ENCODE measurements around the gene TFDP2. TPM values are rescaled to one million over a fixed set of nuclear protein-coding genes. Genes with fewer than 3 reads are reported as not detected.
A peak's percentile ranks its signal among the peaks of the same experiment; 100 is the strongest.
"Not testable (repeated sequence)": the region's sequence is repeated elsewhere in the genome, so short reads cannot be mapped to it uniquely, and the experiment has no call there.

Gene TFDP2
- total RNA-seq, 1 experiment from 2014 or later = 48.2 TPM

DNA sequence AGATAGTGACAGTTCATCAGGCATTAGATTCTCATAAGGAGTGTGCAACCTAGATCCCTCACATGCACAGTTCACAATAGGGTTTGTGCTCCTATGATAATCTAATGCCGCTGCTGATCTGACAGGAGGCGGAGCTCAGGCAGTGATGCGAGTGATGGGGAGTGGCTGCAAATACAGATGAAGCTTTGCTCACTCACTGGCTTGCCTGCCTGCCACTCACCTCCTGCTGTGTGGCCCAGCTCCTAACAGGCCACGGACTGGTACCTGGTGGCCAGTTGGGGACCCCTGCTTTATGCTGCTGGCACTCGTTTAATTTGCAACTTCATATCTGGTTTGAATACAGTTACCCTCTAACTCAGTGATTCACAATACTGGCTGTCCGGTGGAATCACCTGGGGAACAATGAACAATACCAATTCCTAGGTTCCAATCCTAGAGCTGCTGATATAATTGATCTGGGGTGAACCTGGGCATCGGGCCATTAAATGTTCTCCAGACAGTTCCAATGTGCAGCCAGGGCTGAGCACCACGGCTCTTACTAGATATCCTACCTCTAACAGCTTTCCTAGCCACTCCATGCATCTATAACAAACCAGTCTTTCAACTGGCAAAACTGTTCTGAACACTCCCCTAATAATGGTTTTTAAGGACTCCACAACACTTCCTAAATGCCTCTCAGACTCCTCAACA is 141.5 kb downstream of the TFDP2 start:
- TF ChIP-seq, protein P1, sequence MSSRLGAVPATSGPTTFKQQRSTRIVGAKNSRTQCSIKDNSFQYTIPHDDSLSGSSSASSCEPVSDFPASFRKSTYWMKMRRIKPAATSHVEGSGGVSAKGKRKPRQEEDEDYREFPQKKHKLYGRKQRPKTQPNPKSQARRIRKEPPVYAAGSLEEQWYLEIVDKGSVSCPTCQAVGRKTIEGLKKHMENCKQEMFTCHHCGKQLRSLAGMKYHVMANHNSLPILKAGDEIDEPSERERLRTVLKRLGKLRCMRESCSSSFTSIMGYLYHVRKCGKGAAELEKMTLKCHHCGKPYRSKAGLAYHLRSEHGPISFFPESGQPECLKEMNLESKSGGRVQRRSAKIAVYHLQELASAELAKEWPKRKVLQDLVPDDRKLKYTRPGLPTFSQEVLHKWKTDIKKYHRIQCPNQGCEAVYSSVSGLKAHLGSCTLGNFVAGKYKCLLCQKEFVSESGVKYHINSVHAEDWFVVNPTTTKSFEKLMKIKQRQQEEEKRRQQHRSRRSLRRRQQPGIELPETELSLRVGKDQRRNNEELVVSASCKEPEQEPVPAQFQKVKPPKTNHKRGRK (CRISPR knock-in tag; IDR thresholded peaks at IDR 0.05; ENCODE audit: borderline replicate concordance) = no peak
- TF ChIP-seq NFYB (CRISPR knock-in tag; conservative IDR thresholded peaks at IDR 0.05; ENCODE audit: low read depth) = peak; percentile 40
- DNase-seq (ENCODE audit: low spot score) (no peak), ATAC-seq (peak; percentile 48; the same call in 1 of the 2 replicates)
- Mint-ChIP-seq H3K36me3 (peaks cover 15% of the 10 kb centered on the region), H3K4me3 (no peak overlapping the region), H3K27ac (peak overlapping the region; percentile 4), H3K9me3 (no peaks in the 10 kb centered on the region), H3K27me3 (ENCODE audit: low read depth) (no peaks in the 10 kb centered on the region), H3K4me1 (0 out of 2 replicates have a peak, but pooled peaks cover 4% of the 10 kb centered on the region)
- CTCF ChIA-PET = interaction anchor here (0.5 kb wide), 1 partner anchor 855 kb away, joined by 3 read pairs; no protein-coding TSS in a partner anchor
- POLR2A ChIA-PET = no interaction called here

DNA sequence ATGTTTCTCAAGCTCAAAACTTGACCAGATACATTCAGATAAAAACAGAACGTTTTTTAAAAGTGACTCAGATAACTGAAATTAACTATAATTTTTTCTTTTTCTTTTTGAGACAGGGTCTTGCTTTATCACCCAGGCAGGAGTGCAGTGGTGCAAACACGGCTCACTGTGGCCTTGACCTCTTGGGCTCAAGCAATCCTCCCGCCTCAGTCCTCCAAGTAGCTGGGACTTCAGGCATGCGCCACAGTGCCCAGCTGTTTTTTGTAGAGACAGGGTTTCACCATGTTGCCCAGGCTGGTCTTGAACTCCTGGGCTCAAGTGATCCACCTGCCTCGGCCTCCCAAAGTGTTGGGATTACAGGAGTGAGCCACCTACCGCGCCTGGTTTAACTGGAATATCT is 144.4 kb downstream of the TFDP2 start:
- H3K4me3 Mint-ChIP-seq; ATAC-seq; H3K9me3 Mint-ChIP-seq; DNase-seq (ENCODE audit: low spot score); H3K27me3 Mint-ChIP-seq (ENCODE audit: low read depth); H3K4me1 Mint-ChIP-seq; CTCF ChIA-PET; H3K27ac Mint-ChIP-seq; POLR2A ChIA-PET: not testable (repeated sequence)
- H3K36me3 Mint-ChIP-seq = peaks cover 18% of the 10 kb centered on the region

DNA sequence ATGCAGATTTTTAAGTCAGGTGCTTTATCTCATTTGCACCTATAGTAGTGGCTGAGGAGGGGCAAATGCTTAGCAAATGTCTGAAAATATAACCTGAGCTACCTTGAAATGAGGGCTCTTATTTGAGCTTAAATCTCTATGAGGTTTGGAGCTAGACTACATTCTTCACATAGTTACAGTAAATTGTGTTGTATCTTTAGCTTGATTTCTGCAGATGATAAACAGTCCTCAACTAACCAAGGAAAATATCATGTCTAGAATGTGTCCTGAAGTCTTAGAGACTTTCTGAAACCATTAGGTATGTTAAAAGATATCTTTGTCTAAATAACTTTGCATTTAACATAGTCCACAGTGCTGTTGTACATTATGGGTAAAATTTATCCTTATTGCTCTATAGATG is 145.3 kb downstream of the TFDP2 start:
- no peaks in the 10 kb centered on the region for H3K27me3 Mint-ChIP-seq (ENCODE audit: low read depth)
- H3K9me3 Mint-ChIP-seq = no peaks in the 10 kb centered on the region
- no peak for ATAC-seq
- TF ChIP-seq, protein P2, sequence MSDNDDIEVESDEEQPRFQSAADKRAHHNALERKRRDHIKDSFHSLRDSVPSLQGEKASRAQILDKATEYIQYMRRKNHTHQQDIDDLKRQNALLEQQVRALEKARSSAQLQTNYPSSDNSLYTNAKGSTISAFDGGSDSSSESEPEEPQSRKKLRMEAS (CRISPR knock-in tag; IDR thresholded peaks at IDR 0.05) = no peak
- TF ChIP-seq ZNF396 (CRISPR knock-in tag; IDR thresholded peaks at IDR 0.05; ENCODE audit: borderline replicate concordance) (no peak), TEAD4 (CRISPR knock-in tag; IDR thresholded peaks at IDR 0.05) (no peak), MXD4 (CRISPR knock-in tag; IDR thresholded peaks at IDR 0.05; ENCODE audit: borderline replicate concordance) (no peak), ZNF423 (CRISPR knock-in tag; IDR thresholded peaks at IDR 0.05) (no peak)
- TF ChIP-seq, protein P3, sequence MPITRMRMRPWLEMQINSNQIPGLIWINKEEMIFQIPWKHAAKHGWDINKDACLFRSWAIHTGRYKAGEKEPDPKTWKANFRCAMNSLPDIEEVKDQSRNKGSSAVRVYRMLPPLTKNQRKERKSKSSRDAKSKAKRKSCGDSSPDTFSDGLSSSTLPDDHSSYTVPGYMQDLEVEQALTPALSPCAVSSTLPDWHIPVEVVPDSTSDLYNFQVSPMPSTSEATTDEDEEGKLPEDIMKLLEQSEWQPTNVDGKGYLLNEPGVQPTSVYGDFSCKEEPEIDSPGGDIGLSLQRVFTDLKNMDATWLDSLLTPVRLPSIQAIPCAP (CRISPR knock-in tag; IDR thresholded peaks at IDR 0.05) = no peak
- peaks cover 18% of the 10 kb centered on the region for H3K36me3 Mint-ChIP-seq
- no peak for DNase-seq (ENCODE audit: low spot score)
- H3K27ac Mint-ChIP-seq = no peak overlapping the region
- ChIA-PET POLR2A (no interaction called here), CTCF (no interaction called here)
- H3K4me3 Mint-ChIP-seq = no peak overlapping the region
- H3K4me1 Mint-ChIP-seq = peaks cover 11% of the 10 kb centered on the region

DNA sequence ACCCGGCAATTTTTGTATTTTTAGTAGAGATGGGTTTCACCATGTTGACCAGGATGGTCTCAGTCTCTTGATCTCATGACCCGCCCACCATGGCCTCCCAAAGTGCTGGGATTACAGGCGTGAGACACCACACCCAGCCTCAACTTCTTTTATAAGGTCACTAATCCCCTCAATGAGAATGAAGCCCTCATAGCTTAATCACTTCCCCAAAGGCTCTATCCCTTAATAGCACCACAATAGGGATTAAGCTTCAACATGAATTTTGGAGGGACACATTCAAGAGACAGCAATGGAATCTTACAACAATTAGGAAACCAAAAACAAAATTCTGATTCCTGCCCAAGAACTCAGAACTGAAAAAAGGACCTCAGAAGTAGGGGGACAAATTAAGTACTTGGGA is 146.1 kb downstream of the TFDP2 start:
- no peak overlapping the region for H3K4me3 Mint-ChIP-seq
- no peak overlapping the region for H3K27ac Mint-ChIP-seq
- ChIA-PET CTCF (no interaction called here), POLR2A (no interaction called here)
- no peak for ATAC-seq
- no peak for DNase-seq (ENCODE audit: low spot score)
- peaks cover 18% of the 10 kb centered on the region for H3K36me3 Mint-ChIP-seq
- H3K9me3 Mint-ChIP-seq = no peaks in the 10 kb centered on the region
- no peaks in the 10 kb centered on the region for H3K27me3 Mint-ChIP-seq (ENCODE audit: low read depth)
- peaks cover 9% of the 10 kb centered on the region for H3K4me1 Mint-ChIP-seq
- TF ChIP-seq, protein P4, sequence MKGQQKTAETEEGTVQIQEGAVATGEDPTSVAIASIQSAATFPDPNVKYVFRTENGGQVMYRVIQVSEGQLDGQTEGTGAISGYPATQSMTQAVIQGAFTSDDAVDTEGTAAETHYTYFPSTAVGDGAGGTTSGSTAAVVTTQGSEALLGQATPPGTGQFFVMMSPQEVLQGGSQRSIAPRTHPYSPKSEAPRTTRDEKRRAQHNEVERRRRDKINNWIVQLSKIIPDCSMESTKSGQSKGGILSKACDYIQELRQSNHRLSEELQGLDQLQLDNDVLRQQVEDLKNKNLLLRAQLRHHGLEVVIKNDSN (CRISPR knock-in tag; IDR thresholded peaks at IDR 0.05) = no peak
- TF ChIP-seq RORB (CRISPR knock-in tag; IDR thresholded peaks at IDR 0.05) (no peak), FOXJ3 (CRISPR knock-in tag; IDR thresholded peaks at IDR 0.05; ENCODE audit: borderline replicate concordance) (no peak)

DNA sequence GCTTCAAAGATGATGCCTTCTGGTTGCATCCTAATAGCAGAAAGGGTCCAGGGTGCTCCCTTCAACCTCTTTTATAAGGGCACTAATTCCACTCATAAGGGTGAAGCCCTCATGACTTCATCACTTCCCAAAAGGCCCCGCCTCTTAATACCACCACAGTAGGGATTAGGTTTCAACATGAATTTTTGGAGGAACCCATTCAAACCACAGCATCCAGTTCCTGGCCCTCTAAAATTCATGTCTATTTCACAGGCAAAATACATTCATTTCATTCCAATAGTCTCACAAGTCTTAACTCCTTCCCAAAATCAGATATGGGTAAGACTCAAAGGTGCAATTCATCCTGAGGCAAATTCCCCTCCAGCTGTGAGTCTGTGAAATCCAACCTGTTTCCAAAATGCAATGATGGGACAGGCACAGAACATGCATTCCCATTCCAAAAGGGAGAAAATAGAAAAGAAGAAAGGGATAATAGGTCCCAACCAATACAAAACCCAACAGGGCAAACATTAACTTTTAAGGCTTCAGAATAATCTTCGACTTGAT is 148.9 kb downstream of the TFDP2 start:
- ChIA-PET CTCF (no interaction called here), POLR2A (no interaction called here)
- H3K4me3 Mint-ChIP-seq = no peak overlapping the region
- TF ChIP-seq, protein P5, sequence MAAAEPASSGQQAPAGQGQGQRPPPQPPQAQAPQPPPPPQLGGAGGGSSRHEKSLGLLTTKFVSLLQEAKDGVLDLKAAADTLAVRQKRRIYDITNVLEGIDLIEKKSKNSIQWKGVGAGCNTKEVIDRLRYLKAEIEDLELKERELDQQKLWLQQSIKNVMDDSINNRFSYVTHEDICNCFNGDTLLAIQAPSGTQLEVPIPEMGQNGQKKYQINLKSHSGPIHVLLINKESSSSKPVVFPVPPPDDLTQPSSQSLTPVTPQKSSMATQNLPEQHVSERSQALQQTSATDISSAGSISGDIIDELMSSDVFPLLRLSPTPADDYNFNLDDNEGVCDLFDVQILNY (CRISPR knock-in tag; IDR thresholded peaks at IDR 0.05) = no peak
- TF ChIP-seq, protein P6, sequence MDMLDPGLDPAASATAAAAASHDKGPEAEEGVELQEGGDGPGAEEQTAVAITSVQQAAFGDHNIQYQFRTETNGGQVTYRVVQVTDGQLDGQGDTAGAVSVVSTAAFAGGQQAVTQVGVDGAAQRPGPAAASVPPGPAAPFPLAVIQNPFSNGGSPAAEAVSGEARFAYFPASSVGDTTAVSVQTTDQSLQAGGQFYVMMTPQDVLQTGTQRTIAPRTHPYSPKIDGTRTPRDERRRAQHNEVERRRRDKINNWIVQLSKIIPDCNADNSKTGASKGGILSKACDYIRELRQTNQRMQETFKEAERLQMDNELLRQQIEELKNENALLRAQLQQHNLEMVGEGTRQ (CRISPR knock-in tag; IDR thresholded peaks at IDR 0.05) = no peak
- no peaks in the 10 kb centered on the region for H3K9me3 Mint-ChIP-seq
- DNase-seq (ENCODE audit: low spot score) (no peak), ATAC-seq (no peak)
- no peak overlapping the region for H3K27ac Mint-ChIP-seq
- peaks cover 18% of the 10 kb centered on the region for H3K36me3 Mint-ChIP-seq
- H3K27me3 Mint-ChIP-seq (ENCODE audit: low read depth) = no peaks in the 10 kb centered on the region
- peaks cover 20% of the 10 kb centered on the region for H3K4me1 Mint-ChIP-seq

Data from WTC11 (cell line).